ENCODE results near the gene RARA. TPM values are rescaled to one million over a fixed set of nuclear protein-coding genes. Genes with fewer than 3 reads are reported as not detected.

Gene RARA
- total RNA-seq, 6 donors from 2014 or later: 45.7 to 95.6 (median 85.9) TPM

Small RNAs within 50 kb of the gene (small RNA-seq; reads per million reads assigned to genes)
- gene RF00019 (0 reads per million in 4 donors), gene RNA5SP441 (0 reads per million in 4 donors)

Other genes starting within 250 kb of the RARA start
- 10 to 100 TPM; 31.0 to 55.3 (median 49.9) TPM for gene THRA, start 246.2 kb upstream of the RARA start, total RNA-seq
- 10 to 100 TPM in 5 of 6 donors, 1 to 10 TPM in 1; 3.8 to 24.7 (median 15.8) TPM for gene NR1D1, start 208.6 kb upstream of the RARA start, total RNA-seq
- 100 to 1,000 TPM in 3 of 6 donors, 10 to 100 TPM in 3; 57.6 to 240 (median 97.0) TPM for gene MSL1, start 187.2 kb upstream of the RARA start, total RNA-seq
- 100 to 1,000 TPM in 2 of 6 donors, 10 to 100 TPM in 4; 52.2 to 141 (median 75.0) TPM for gene CASC3, start 168.6 kb upstream of the RARA start, total RNA-seq
- gene RAPGEFL1, start 131.7 kb upstream of the RARA start, total RNA-seq: 10 to 100 TPM in 4 of 6 donors, 1 to 10 TPM in 2; 7.6 to 44.0 (median 13.5) TPM
- 10 to 100 TPM; 19.9 to 39.8 (median 26.2) TPM for gene WIPF2, start 89.9 kb upstream of the RARA start, total RNA-seq
- 1 to 10 TPM; 1.1 to 5.1 (median 2.3) TPM for gene CDC6, start 21.3 kb upstream of the RARA start, total RNA-seq
- 1 to 10 TPM in 4 of 6 donors, not detected in 2; 1.7 to 8.4 (median 4.5) TPM for gene GJD3, start 55.6 kb downstream of the RARA start, total RNA-seq
- 10 to 100 TPM in 2 of 6 donors, 1 to 10 TPM in 3, under 1 TPM in 1; under 0.01 to 14.5 (median 6.2) TPM for gene TOP2A, start 108.7 kb downstream of the RARA start, total RNA-seq
- 100 to 1,000 TPM in 4 of 6 donors, 10 to 100 TPM in 2; 80.7 to 524 (median 169) TPM for gene IGFBP4, start 134.3 kb downstream of the RARA start, total RNA-seq
- 1 to 10 TPM in 4 of 6 donors, under 1 TPM in 1, not detected in 1; 0.54 to 5.1 (median 1.1) TPM for gene TNS4, start 192.4 kb downstream of the RARA start, total RNA-seq

All from upper lobe of left lung (tissue), 6 donors.